ENCODE results near the gene SHOC2.

Gene SHOC2

GRCh38 chr10:110972231-110973134 lies 53.1 kb downstream of the SHOC2 start:
- TF ChIP-seq, protein P1, sequence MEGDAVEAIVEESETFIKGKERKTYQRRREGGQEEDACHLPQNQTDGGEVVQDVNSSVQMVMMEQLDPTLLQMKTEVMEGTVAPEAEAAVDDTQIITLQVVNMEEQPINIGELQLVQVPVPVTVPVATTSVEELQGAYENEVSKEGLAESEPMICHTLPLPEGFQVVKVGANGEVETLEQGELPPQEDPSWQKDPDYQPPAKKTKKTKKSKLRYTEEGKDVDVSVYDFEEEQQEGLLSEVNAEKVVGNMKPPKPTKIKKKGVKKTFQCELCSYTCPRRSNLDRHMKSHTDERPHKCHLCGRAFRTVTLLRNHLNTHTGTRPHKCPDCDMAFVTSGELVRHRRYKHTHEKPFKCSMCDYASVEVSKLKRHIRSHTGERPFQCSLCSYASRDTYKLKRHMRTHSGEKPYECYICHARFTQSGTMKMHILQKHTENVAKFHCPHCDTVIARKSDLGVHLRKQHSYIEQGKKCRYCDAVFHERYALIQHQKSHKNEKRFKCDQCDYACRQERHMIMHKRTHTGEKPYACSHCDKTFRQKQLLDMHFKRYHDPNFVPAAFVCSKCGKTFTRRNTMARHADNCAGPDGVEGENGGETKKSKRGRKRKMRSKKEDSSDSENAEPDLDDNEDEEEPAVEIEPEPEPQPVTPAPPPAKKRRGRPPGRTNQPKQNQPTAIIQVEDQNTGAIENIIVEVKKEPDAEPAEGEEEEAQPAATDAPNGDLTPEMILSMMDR (IDR thresholded peaks at IDR 0.05), result no peak
- DNase-seq (ENCODE audit: low spot score), result no peak
- Histone ChIP-seq H3K27ac (no peak overlapping the region), H3K4me3 (no peak overlapping the region)

GRCh38 chr10:110973400-110973799 lies 54.0 kb downstream of the SHOC2 start:
- Histone ChIP-seq H3K27ac (no peak overlapping the region), H3K4me3 (no peak overlapping the region)
- TF ChIP-seq, protein P1 (IDR thresholded peaks at IDR 0.05), result no peak
- no peak for DNase-seq (ENCODE audit: low spot score)

- no peak overlapping the region for H3K27ac ChIP-seq
- no peak overlapping the region for H3K4me3 ChIP-seq
- no peak for DNase-seq (ENCODE audit: low spot score)
- TF ChIP-seq, protein P1 (IDR thresholded peaks at IDR 0.05), result no peak
Measured at GRCh38 chr10:110976577-110976976, 57.2 kb downstream of the SHOC2 start.

DNA sequence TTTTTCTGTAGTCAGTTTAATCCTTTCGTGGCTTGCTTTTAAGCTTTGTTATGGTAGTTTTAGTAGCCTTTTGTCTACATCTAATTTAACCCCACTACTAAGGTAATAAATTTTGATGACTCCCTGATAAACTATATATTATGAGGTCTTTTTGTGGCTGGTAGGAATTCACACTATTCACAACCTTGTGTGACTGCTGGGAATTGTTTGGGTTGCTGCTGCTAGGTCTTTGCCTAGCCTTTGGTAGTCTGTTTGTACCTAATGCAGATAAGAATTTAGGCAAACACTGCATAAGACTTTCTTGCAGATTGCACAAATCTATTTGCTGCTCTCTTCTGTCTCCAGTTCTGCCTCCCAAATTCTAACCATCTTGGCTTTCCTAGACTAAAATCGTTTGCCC lies 58.3 kb downstream of the SHOC2 start:
- H3K4me3 ChIP-seq, result no peak overlapping the region
- H3K27ac ChIP-seq, result no peak overlapping the region
- DNase-seq (ENCODE audit: low spot score), result no peak
- TF ChIP-seq, protein P1 (IDR thresholded peaks at IDR 0.05), result no peak

- TF ChIP-seq, protein P1 (IDR thresholded peaks at IDR 0.05), result no peak
- Histone ChIP-seq H3K4me3 (no peak overlapping the region), H3K27ac (no peak overlapping the region)
- no peak for DNase-seq (ENCODE audit: low spot score)
Measured at GRCh38 chr10:110978204-110978603, 58.8 kb downstream of the SHOC2 start.

DNA sequence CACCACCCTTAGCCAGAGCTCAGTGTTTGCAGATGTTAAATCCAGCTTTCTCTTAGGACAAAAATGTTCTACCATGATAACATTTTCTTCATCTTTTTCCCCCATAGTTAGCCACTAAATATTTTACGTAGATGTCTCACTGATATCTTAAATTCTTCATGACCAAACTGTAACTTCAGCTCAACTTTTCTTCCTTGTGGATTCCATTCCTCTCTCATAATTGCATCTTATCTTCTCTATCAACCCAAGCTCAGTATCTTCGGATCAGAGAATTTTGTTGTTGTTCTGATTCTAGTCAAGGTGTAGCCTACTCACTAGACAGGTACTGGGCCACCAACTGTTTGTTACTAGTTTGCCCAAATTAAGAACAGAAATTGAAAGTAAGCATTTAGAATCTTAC lies 60.2 kb downstream of the SHOC2 start:
- H3K27ac ChIP-seq, result no peak overlapping the region
- no peak for DNase-seq (ENCODE audit: low spot score)
- H3K4me3 ChIP-seq, result no peak overlapping the region
- TF ChIP-seq, protein P1 (IDR thresholded peaks at IDR 0.05), result no peak

- TF ChIP-seq, protein P1 (IDR thresholded peaks at IDR 0.05), result no peak
- H3K4me3 ChIP-seq, result no peak overlapping the region
- no peak overlapping the region for H3K27ac ChIP-seq
- DNase-seq (ENCODE audit: low spot score), result no peak
Measured at GRCh38 chr10:110980807-110981206, 61.4 kb downstream of the SHOC2 start.

Measured in coronary artery (tissue), 2 donors.